Stimulated activated CD8-positive, alpha-beta memory T cell treated with anti-CD3 and anti-CD28 coated beads, Interleukin-7, amount 100 ng/mL, for 1 hour (primary cell): ENCODE results near the gene TBX5.

Experiments used
- DNase-seq, 2 donors: peaks; one replicate each; pipeline ENCODE4 v3.0.0-alpha.2; 2020; ENCODE audit warnings: low read depth in 2 of 2

TBX5 gene

GRCh38 chr12:114431902-114432301, 26.0 kb upstream of the TBX5 start:
- DNase-seq: no peak

- no peak for DNase-seq
Measured at GRCh38 chr12:114430306-114430705, 24.4 kb upstream of the TBX5 start.

- DNase-seq: no peak
Measured at GRCh38 chr12:114425031-114425626, 19.2 kb upstream of the TBX5 start.

GRCh38 chr12:114420944-114421335, 15.0 kb upstream of the TBX5 start:
- DNase-seq: no peak

GRCh38 chr12:114420182-114420943, 14.4 kb upstream of the TBX5 start:
- DNase-seq: no peak

- DNase-seq: no peak
Measured at GRCh38 chr12:114416028-114416427, 10.1 kb upstream of the TBX5 start.

GRCh38 chr12:114415525-114415868, 9.6 kb upstream of the TBX5 start:
- DNase-seq: no peak

GRCh38 chr12:114414866-114415524, 9.1 kb upstream of the TBX5 start:
- DNase-seq: no peak

GRCh38 chr12:114414031-114414865, 8.3 kb upstream of the TBX5 start:
- no peak for DNase-seq

GRCh38 chr12:114412825-114413749, 7.1 kb upstream of the TBX5 start:
- DNase-seq: no peak

- DNase-seq: no peak
Measured at GRCh38 chr12:114412307-114412706, 6.4 kb upstream of the TBX5 start.

- no peak for DNase-seq
Measured at GRCh38 chr12:114411071-114411837, 5.3 kb upstream of the TBX5 start.

GRCh38 chr12:114409852-114410600, 4.1 kb upstream of the TBX5 start:
- no peak for DNase-seq

- no peak for DNase-seq
Measured at GRCh38 chr12:114408886-114409851, 3.2 kb upstream of the TBX5 start.

GRCh38 chr12:114408471-114408885, 2.5 kb upstream of the TBX5 start:
- no peak for DNase-seq

GRCh38 chr12:114407842-114408411, 2.0 kb upstream of the TBX5 start:
- no peak for DNase-seq

- no peak for DNase-seq
Measured at GRCh38 chr12:114406984-114407841, 1.3 kb upstream of the TBX5 start.
